ENCODE data around the gene FAM163A.

- TF ChIP-seq CTCF (IDR thresholded peaks at IDR 0.05) (no peak), EP300 (IDR thresholded peaks at IDR 0.05) (no peak)
Measured at GRCh38 chr1:179761296-179761695, 18.2 kb downstream of the FAM163A start.

Measured in tibial nerve (tissue), 4 donors.